ENCODE results near the gene TIMM17A. TPM values are rescaled to one million over a fixed set of nuclear protein-coding genes. Genes with fewer than 3 reads are reported as not detected.

The TIMM17A gene
- total RNA-seq, result 62.6 and 113 TPM in 2 replicates

DNA sequence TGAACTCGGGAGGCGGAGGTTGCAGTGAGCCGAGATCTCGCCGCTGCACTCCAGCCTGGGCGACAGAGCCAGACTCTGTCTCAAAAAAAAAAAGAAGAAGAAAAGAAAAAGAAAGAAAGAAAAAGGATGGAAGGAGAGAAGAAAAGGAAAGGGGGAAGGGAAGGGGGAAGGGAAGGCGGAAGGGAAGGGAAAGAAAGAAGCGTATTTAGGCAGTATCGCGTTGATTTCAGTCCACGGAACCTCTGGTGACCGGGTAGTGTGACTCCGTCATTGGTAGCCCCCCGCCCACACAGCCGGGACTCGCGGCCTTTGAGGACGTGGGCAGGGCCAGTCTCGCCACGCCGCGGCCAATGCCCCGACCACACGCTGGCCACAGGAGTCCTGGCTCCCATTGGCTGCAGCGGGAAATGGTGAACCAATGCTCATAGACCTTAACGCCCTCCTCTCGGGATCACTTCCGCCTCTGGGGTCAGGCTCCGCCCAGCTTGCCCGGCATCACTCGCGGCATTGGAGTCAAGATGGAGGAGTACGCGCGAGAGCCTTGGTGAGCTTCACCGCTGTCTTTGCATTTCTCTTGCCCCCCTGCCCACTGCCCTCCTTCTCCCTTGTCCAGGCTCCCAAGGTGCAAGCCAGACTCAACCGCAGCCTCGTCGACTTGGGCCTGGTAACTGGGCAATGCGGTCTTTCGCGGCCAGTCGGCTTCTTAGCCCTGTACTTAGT is at the start of gene TIMM17A:
Gene TIMM17A, plus strand, starts transcription at position 495 of the 720 bp plus-strand sequence. Its CDS starts 24 bp downstream, at position 519.

DNA sequence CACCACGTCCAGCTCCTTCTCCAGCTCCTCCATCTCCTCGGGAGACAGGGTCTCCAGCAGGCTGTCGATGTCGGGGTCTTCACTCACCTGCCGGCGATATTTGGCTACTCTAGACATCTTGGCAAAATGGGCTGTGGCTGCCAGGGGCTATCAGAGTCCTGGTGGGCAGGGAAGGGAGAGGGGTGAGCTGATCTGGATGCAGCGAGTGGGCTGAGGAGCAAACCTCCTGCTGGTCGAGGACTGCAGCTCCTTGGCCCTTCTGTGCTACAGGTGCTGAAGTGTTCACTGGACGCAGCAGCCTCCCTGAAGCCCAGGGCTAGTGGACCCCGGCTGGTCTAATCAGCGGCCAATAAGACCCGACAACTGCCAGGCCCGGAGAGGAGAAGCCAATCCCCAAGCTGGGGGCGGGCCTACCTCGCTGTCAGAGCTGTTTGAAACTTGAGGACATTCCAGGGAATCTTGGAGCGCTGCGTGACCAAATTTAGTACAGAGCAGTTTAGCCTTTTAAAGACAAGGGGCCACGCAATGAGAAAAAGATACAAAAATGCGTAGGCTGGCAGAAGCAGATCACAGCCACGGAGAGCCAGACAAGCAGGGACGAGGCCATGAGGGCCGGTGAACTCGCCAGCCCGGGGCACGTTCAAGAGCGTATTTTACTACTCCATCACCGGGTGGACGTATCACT is 8.9 kb upstream of the TIMM17A start, which contains the start of gene LMOD1:
Gene LMOD1, minus strand, starts transcription at position 325 of the 685 bp plus-strand sequence. Its CDS starts 208 bp downstream, at position 117.

DNA sequence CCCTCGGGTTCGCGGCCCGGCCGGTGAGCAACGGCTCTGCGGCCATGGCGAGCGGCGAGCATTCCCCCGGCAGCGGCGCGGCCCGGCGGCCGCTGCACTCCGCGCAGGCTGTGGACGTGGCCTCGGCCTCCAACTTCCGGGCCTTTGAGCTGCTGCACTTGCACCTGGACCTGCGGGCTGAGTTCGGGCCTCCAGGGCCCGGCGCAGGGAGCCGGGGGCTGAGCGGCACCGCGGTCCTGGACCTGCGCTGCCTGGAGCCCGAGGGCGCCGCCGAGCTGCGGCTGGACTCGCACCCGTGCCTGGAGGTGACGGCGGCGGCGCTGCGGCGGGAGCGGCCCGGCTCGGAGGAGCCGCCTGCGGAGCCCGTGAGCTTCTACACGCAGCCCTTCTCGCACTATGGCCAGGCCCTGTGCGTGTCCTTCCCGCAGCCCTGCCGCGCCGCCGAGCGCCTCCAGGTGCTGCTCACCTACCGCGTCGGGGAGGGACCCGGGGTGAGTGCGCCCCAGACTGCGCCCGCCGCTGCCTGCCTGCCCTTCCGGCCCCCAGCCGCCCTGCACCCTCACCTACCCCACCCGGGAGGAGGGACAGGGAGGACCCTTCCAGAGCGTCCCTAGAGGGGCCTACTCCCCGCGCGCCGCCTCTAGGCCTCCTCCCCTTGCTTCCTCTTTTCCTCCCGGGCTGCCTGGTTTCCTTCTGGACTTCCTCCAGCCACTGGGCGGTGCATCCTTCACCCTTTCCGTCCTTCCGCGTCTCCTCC is 27.5 kb downstream of the TIMM17A start, which contains the start of gene RNPEP:
Gene RNPEP, plus strand, starts transcription at position 26 of the 757 bp plus-strand sequence. Its CDS starts 19 bp downstream, at position 45.

DNA sequence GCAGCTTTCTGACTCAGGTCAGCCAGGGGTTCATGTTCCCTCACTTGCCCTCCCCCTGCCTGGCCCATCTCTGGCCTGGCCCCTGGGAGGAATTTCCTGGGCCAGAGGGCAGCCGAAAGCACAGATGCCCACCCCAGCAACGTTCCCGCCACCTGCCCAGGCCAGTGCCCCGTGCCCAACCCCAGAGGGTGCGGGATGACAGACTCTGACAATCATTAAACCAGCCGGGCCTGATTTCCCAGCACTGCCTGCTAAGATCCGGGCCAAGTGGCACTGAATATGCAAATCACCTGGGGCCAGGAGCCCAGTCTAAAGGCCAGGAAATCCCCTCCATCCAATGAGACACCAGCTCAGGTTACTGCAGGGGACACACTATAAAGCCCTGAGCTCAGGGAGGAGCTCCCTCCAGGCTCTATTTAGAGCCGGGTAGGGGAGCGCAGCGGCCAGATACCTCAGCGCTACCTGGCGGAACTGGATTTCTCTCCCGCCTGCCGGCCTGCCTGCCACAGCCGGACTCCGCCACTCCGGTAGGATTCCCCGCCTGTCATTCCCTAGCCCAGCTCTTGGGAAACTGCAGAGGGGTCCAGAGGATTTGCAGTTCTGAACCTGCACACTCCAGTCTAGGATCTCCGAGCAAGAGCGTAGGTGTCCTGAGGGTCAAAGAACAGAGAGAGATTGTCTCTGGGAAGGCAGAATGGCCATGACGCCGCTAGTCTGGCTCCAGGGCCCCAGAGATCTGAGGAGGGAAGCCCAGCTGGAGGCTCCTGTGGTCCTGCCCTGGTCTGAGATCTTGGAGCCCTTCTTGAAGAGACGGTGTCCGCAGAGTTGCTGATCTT is 55.1 kb downstream of the TIMM17A start, which contains the start of gene ELF3:
Gene ELF3, plus strand, starts transcription at position 408 of the 836 bp plus-strand sequence. CDS start 550 bp downstream, outside the sequence.

Other genes starting within 250 kb of the TIMM17A start
- 18.3 and 20.7 TPM in 2 replicates for gene IPO9, start 126.3 kb upstream of the TIMM17A start, total RNA-seq
- 7.9 and 18.0 TPM in 2 replicates for gene SHISA4, start 66.6 kb upstream of the TIMM17A start, total RNA-seq
- gene LMOD1, start 9.0 kb upstream of the TIMM17A start, total RNA-seq, result 3.1 and 25.7 TPM in 2 replicates
- gene RNPEP, start 27.1 kb downstream of the TIMM17A start, total RNA-seq, result 63.8 and 79.8 TPM in 2 replicates
- gene ELF3, start 55.1 kb downstream of the TIMM17A start, total RNA-seq, result 0.77 and 2.5 TPM in 2 replicates
- not detected in 2 replicates for gene GPR37L1, start 167.4 kb downstream of the TIMM17A start, total RNA-seq
- gene ARL8A, start 189.2 kb downstream of the TIMM17A start, total RNA-seq, result 18.6 and 28.2 TPM in 2 replicates
- not detected in 2 replicates for gene PTPN7, start 205.1 kb downstream of the TIMM17A start, total RNA-seq
- not detected in 2 replicates for gene LGR6, start 238.3 kb downstream of the TIMM17A start, total RNA-seq